Fibroblast of lung (primary cell): ENCODE data around the gene HYCC1.

Experiments
- CTCF ChIP-seq, 2 donors: IDR thresholded peaks in 1 of 2; conservative IDR thresholded peaks in 1 of 2; 1 replicate in 1 of 2; 2 replicates in 1 of 2; pipeline ENCODE4 v1.5.1; 2011 to 2012; ENCODE audit warnings: low read length in 2 of 2, control low read depth in 1 of 2, inconsistent platforms in 1 of 2, low read depth in 1 of 2, mild to moderate bottlenecking in 1 of 2
- EZH2 ChIP-seq: IDR thresholded peaks from 2 replicates; pipeline ENCODE4 v1.5.1; 2012; ENCODE audit warnings: low read length, control low read depth, mild to moderate bottlenecking; ENCODE audit errors: missing control alignments

- no peak for TF ChIP-seq CTCF (conservative IDR thresholded peaks at IDR 0.05 in 1 of 2, IDR thresholded peaks at IDR 0.05 in 1 of 2; ENCODE audit: low read depth in 1 of 2, low read length in 2 of 2)
- TF ChIP-seq EZH2: no peak
Observed at GRCh38 chr7:23002698-23003097, 11.2 kb downstream of the HYCC1 start.
